ENCODE data around the gene GATM.

GATM gene

GRCh38 chr15:45347033-45347432, 31.3 kb downstream of the GATM start:
- no peak for TF ChIP-seq Cebpa-rat (IDR thresholded peaks at IDR 0.05)
- Histone ChIP-seq H3K9me3 (replicated peaks in 1 of 11) (no peaks in the 10 kb centered on the region), H3K4me3 (no peak overlapping the region), H3K27ac (no peak overlapping the region), H3K9ac (no peak overlapping the region), H3K27me3 (no peaks in the 10 kb centered on the region), H3K4me2 (no peak overlapping the region), H3K4me1 (peaks cover 0 to 3% (median 0%) of the 10 kb centered on the region in 10 experiments; a peak in 1 of 20 replicates), H4K20me1 (no peaks in the 10 kb centered on the region), H3K36me3 (no peaks in the 10 kb centered on the region)

- TF ChIP-seq Cebpa-rat (IDR thresholded peaks at IDR 0.05): no peak
- Histone ChIP-seq H3K36me3 (no peaks in the 10 kb centered on the region), H3K27me3 (no peaks in the 10 kb centered on the region), H3K9ac (no peak overlapping the region), H3K4me1 (no peaks in the 10 kb centered on the region), H3K4me2 (no peak overlapping the region), H3K27ac (no peak overlapping the region), H4K20me1 (no peaks in the 10 kb centered on the region), H3K9me3 (replicated peaks in 1 of 11) (no peaks in the 10 kb centered on the region), H3K4me3 (no peak overlapping the region)
Observed at GRCh38 chr15:45346381-45346780, 32.0 kb downstream of the GATM start.

- Histone ChIP-seq H3K4me1 (no peaks in the 10 kb centered on the region), H3K4me2 (no peak overlapping the region), H3K4me3 (no peak overlapping the region), H3K9me3 (replicated peaks in 1 of 11) (peaks cover 0 to 5% (median 0%) of the 10 kb centered on the region in 11 experiments; a peak in 3 of 22 replicates), H3K27me3 (no peaks in the 10 kb centered on the region), H3K36me3 (no peaks in the 10 kb centered on the region), H3K9ac (no peak overlapping the region), H3K27ac (no peak overlapping the region), H4K20me1 (no peaks in the 10 kb centered on the region)
- no peak for TF ChIP-seq Cebpa-rat (IDR thresholded peaks at IDR 0.05)
Observed at GRCh38 chr15:45343258-45343860, 35.0 kb downstream of the GATM start.

- Histone ChIP-seq H3K27me3 (no peaks in the 10 kb centered on the region), H3K4me3 (no peak overlapping the region), H4K20me1 (no peaks in the 10 kb centered on the region), H3K4me2 (no peak overlapping the region), H3K36me3 (no peaks in the 10 kb centered on the region), H3K9ac (no peak overlapping the region), H3K4me1 (no peaks in the 10 kb centered on the region), H3K9me3 (replicated peaks in 1 of 11) (peaks cover 0 to 6% (median 0%) of the 10 kb centered on the region in 11 experiments; a peak in 3 of 22 replicates), H3K27ac (no peak overlapping the region)
- no peak for TF ChIP-seq Cebpa-rat (IDR thresholded peaks at IDR 0.05)
Observed at GRCh38 chr15:45341790-45342189, 36.6 kb downstream of the GATM start.

GRCh38 chr15:45340429-45340828, 37.9 kb downstream of the GATM start:
- Histone ChIP-seq H3K4me2 (no peak overlapping the region), H3K27me3 (no peaks in the 10 kb centered on the region), H3K9ac (no peak overlapping the region), H3K36me3 (no peaks in the 10 kb centered on the region), H3K9me3 (replicated peaks in 1 of 11) (peaks cover 0 to 6% (median 0%) of the 10 kb centered on the region in 11 experiments; a peak in 3 of 22 replicates), H3K4me1 (no peaks in the 10 kb centered on the region), H3K4me3 (no peak overlapping the region), H4K20me1 (no peaks in the 10 kb centered on the region), H3K27ac (no peak overlapping the region)
- no peak for TF ChIP-seq Cebpa-rat (IDR thresholded peaks at IDR 0.05)

- Histone ChIP-seq H3K27ac (no peak overlapping the region), H3K9ac (no peak overlapping the region), H3K36me3 (no peaks in the 10 kb centered on the region), H3K9me3 (replicated peaks in 1 of 11) (peaks cover 0 to 6% (median 0%) of the 10 kb centered on the region in 11 experiments; a peak in 3 of 22 replicates), H3K4me2 (no peak overlapping the region), H3K4me3 (no peak overlapping the region), H3K4me1 (peaks cover 0 to 12% (median 3%) of the 10 kb centered on the region in 10 experiments; a peak in 9 of 20 replicates), H3K27me3 (no peaks in the 10 kb centered on the region), H4K20me1 (no peaks in the 10 kb centered on the region)
- no peak for TF ChIP-seq Cebpa-rat (IDR thresholded peaks at IDR 0.05)
Observed at GRCh38 chr15:45338417-45338816, 39.9 kb downstream of the GATM start.

- TF ChIP-seq Cebpa-rat (IDR thresholded peaks at IDR 0.05): no peak
- H3K4me1 ChIP-seq: peaks cover 0 to 21% (median 4%) of the 10 kb centered on the region in 10 experiments; a peak in 9 of 20 replicates
Observed at GRCh38 chr15:45337224-45337623, 41.1 kb downstream of the GATM start.

GRCh38 chr15:45333550-45333949, 44.8 kb downstream of the GATM start:
- no peak overlapping the region for H3K9ac ChIP-seq
- H4K20me1 ChIP-seq: no peaks in the 10 kb centered on the region
- peaks cover 0 to 5% (median 0%) of the 10 kb centered on the region in 11 experiments; a peak in 2 of 22 replicates for H3K9me3 ChIP-seq (replicated peaks in 1 of 11)
- no peak overlapping the region for H3K4me3 ChIP-seq
- H3K27me3 ChIP-seq: no peaks in the 10 kb centered on the region
- H3K4me1 ChIP-seq: peaks cover 0 to 21% (median 4%) of the 10 kb centered on the region in 10 experiments; a peak in 9 of 20 replicates
- H3K27ac ChIP-seq: no peak overlapping the region
- TF ChIP-seq Cebpa-rat (IDR thresholded peaks at IDR 0.05): no peak
- peak overlapping the region in 3 of 11 experiments; percentile 66 to 79 (median 78); a peak in 6 of 22 replicates for H3K4me2 ChIP-seq
- H3K36me3 ChIP-seq: no peaks in the 10 kb centered on the region

More at GRCh38 chr15:45337224-45337623, 41.1 kb downstream of the GATM start:
- H3K27ac ChIP-seq: no peak overlapping the region
- peaks cover 0 to 6% (median 0%) of the 10 kb centered on the region in 11 experiments; a peak in 3 of 22 replicates for H3K9me3 ChIP-seq (replicated peaks in 1 of 11)
- no peaks in the 10 kb centered on the region for H3K36me3 ChIP-seq
- no peaks in the 10 kb centered on the region for H3K27me3 ChIP-seq
- H4K20me1 ChIP-seq: no peaks in the 10 kb centered on the region
- H3K4me2 ChIP-seq: no peak overlapping the region
- no peak overlapping the region for H3K9ac ChIP-seq
- H3K4me3 ChIP-seq: no peak overlapping the region

- Histone ChIP-seq H3K27ac (no peak overlapping the region), H3K36me3 (no peaks in the 10 kb centered on the region), H3K4me2 (peak overlapping the region in 1 of 11 experiments; percentile 8; a peak in 1 of 22 replicates), H3K4me3 (no peak overlapping the region), H3K9ac (no peak overlapping the region), H3K4me1 (peaks cover 0 to 21% (median 4%) of the 10 kb centered on the region in 10 experiments; a peak in 9 of 20 replicates), H4K20me1 (no peaks in the 10 kb centered on the region), H3K9me3 (replicated peaks in 1 of 11) (no peaks in the 10 kb centered on the region), H3K27me3 (no peaks in the 10 kb centered on the region)
- TF ChIP-seq Cebpa-rat (IDR thresholded peaks at IDR 0.05): no peak
Observed at GRCh38 chr15:45332694-45333093, 45.6 kb downstream of the GATM start.

- TF ChIP-seq Cebpa-rat (IDR thresholded peaks at IDR 0.05): no peak
- no peaks in the 10 kb centered on the region for H3K9me3 ChIP-seq (replicated peaks in 1 of 11)
- no peak overlapping the region for H3K27ac ChIP-seq
- no peak overlapping the region for H3K4me2 ChIP-seq
- H3K4me3 ChIP-seq: no peak overlapping the region
- peaks cover 0 to 21% (median 4%) of the 10 kb centered on the region in 10 experiments; a peak in 9 of 20 replicates for H3K4me1 ChIP-seq
- H3K36me3 ChIP-seq: no peaks in the 10 kb centered on the region
- H3K9ac ChIP-seq: no peak overlapping the region
- H3K27me3 ChIP-seq: no peaks in the 10 kb centered on the region
- no peaks in the 10 kb centered on the region for H4K20me1 ChIP-seq
Observed at GRCh38 chr15:45331972-45332371, 46.4 kb downstream of the GATM start.

All from BLaER1 treated with 17β-estradiol and CSF1 and Interleukin-3, amounts not matched to agents 10 nM and 100 nM (cell line).